ENCODE results near the gene GNAS. TPM values are rescaled to one million over a fixed set of nuclear protein-coding genes. Genes with fewer than 3 reads are reported as not detected.
A peak's percentile ranks its signal among the peaks of the same experiment; 100 is the strongest.

The GNAS gene
- total RNA-seq, 1 donor from 2014 or later: 1,218 TPM

DNA sequence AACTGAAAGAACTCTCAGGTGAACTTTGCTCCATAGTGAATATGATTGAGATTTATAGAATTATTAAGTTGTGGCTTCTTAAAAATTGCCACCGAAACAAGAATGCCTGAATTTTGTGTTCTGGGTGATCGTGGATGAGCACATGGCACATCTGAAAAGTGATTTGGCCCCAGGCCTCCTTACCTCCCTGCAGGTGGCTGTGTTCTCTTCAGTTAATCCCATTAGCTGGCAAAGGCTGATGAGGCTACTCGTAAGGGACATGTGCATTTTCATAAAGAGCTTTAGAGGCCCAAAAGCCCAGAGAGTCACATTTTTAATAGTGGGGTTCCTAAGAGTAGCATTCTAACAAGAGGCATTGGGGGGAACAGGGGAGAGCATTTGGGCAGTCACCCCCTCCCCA is 22.6 kb downstream of the GNAS start:
- Mint-ChIP-seq H3K4me1 (peaks cover 44% of the 10 kb centered on the region), H3K9me3 (no peaks in the 10 kb centered on the region), H3K27me3 (ENCODE audit: low read depth) (no peaks in the 10 kb centered on the region), H3K27ac (no peak overlapping the region), H3K4me3 (no peak overlapping the region), H3K36me3 (no peaks in the 10 kb centered on the region)
- DNase-seq (ENCODE audit: low spot score in 2 of 2, unreplicated experiment in 2 of 2): no peak
- TF ChIP-seq, protein P1, sequence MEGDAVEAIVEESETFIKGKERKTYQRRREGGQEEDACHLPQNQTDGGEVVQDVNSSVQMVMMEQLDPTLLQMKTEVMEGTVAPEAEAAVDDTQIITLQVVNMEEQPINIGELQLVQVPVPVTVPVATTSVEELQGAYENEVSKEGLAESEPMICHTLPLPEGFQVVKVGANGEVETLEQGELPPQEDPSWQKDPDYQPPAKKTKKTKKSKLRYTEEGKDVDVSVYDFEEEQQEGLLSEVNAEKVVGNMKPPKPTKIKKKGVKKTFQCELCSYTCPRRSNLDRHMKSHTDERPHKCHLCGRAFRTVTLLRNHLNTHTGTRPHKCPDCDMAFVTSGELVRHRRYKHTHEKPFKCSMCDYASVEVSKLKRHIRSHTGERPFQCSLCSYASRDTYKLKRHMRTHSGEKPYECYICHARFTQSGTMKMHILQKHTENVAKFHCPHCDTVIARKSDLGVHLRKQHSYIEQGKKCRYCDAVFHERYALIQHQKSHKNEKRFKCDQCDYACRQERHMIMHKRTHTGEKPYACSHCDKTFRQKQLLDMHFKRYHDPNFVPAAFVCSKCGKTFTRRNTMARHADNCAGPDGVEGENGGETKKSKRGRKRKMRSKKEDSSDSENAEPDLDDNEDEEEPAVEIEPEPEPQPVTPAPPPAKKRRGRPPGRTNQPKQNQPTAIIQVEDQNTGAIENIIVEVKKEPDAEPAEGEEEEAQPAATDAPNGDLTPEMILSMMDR (IDR thresholded peaks at IDR 0.05; ENCODE audit: unreplicated experiment): no peak

DNA sequence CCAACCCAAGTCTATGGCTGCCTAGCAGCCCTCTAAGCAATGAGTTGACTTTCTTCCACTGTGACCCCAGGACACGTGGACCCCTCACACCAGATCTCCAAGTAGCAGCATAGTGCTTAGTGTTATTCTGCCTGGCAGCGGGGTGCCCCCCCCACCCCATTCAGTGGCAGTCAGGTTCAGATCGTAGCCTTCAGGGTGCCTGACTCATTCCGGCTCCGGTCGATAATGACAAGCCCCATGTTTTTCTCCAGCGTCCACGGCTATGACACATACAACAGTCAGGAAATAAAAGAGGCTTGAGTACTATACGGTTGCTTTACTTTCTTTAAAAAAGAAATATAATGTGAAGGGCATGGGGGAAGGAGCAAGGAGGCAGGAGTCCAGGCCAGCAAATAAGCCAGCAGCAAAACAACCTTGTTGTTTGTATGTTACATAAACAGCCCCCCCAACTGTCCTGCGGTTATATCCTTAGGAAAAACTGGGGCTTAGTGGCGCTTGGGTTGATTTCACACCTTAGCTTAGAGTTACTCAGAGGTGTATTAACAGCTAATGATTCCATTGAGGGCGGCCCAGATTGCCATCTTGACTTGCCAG is 23.1 kb downstream of the GNAS start:
- Mint-ChIP-seq H3K9me3 (no peaks in the 10 kb centered on the region), H3K27me3 (ENCODE audit: low read depth) (no peaks in the 10 kb centered on the region), H3K4me1 (peaks cover 46% of the 10 kb centered on the region), H3K4me3 (no peak overlapping the region), H3K27ac (no peak overlapping the region), H3K36me3 (no peaks in the 10 kb centered on the region)
- TF ChIP-seq, protein P1 (IDR thresholded peaks at IDR 0.05; ENCODE audit: unreplicated experiment): no peak
- no peak for DNase-seq (ENCODE audit: low spot score in 2 of 2, unreplicated experiment in 2 of 2)

DNA sequence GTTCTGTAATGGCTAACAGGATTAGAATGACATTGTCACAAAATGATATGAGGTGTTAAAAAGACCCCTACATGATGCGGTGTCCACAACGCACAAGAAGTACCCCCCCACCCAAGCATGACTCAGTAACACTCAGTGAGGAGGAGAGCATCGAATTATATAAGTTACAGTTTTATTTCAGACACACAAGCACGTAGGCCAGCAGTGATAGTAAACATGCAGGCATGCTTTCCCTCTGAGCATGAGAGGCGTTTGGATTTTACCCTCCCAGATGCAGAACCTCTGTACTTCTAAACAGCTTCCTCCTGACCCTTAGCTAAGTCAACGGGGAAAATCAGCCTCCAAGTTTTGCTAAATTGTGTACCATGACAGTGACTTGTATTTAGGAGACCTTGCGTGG is 23.9 kb downstream of the GNAS start:
- H3K9me3 Mint-ChIP-seq: no peaks in the 10 kb centered on the region
- TF ChIP-seq, protein P1 (IDR thresholded peaks at IDR 0.05; ENCODE audit: unreplicated experiment): no peak
- no peak overlapping the region for H3K4me3 Mint-ChIP-seq
- H3K27me3 Mint-ChIP-seq (ENCODE audit: low read depth): no peaks in the 10 kb centered on the region
- H3K36me3 Mint-ChIP-seq: no peaks in the 10 kb centered on the region
- peaks cover 44% of the 10 kb centered on the region for H3K4me1 Mint-ChIP-seq
- no peak overlapping the region for H3K27ac Mint-ChIP-seq
- DNase-seq (ENCODE audit: low spot score in 2 of 2, unreplicated experiment in 2 of 2): no peak

DNA sequence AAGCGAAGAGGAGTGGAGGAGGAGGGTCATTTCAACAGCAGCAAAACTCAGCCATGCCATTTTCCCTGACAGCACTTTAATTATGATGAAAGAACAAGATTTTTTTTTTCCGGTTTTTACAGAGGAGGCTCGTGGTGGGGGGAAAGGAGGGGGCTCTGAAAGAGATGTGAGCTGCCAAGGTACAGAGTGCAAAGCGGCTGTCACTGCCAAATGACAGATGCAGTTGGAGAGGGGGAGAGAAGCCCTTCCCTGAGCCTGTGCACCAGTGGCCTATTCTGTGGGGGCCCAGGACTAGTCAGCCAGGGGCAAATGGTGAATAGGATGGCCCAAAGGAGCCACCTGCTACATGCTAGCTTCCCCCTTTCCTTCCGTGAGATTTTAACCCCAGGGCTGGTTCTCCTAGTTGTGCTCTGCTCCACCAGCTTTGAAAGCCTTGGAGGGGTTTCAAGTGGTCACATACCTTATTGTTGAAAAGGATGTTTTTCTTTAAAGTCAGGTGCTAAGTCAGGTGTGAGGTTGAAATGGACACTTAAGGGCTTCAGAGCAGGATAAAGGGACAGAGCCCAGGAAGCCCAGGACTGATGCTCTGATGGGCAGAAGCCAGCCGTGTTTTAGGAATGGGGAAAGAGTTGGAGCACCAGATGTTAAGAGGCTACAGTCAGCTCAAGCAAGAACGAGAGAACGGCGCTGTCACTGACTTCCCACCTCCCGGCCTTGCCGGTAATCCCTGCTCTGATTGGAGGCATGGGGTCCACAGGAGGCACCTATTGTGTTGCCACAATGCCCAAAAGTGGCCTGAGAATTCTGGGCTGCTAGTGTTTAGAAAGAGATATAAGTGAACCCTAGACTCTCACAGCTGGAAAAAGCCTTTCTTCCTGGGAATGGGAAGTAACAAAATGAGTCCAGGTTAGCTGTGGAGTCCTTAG is 24.8 kb downstream of the GNAS start:
- Mint-ChIP-seq H3K27ac (peak overlapping the region; percentile 47), H3K4me3 (no peak overlapping the region), H3K9me3 (no peaks in the 10 kb centered on the region), H3K27me3 (ENCODE audit: low read depth) (no peaks in the 10 kb centered on the region), H3K36me3 (no peaks in the 10 kb centered on the region), H3K4me1 (peaks cover 46% of the 10 kb centered on the region)
- DNase-seq (ENCODE audit: low spot score in 2 of 2, unreplicated experiment in 2 of 2): no peak
- TF ChIP-seq, protein P1 (IDR thresholded peaks at IDR 0.05; ENCODE audit: unreplicated experiment): no peak

DNA sequence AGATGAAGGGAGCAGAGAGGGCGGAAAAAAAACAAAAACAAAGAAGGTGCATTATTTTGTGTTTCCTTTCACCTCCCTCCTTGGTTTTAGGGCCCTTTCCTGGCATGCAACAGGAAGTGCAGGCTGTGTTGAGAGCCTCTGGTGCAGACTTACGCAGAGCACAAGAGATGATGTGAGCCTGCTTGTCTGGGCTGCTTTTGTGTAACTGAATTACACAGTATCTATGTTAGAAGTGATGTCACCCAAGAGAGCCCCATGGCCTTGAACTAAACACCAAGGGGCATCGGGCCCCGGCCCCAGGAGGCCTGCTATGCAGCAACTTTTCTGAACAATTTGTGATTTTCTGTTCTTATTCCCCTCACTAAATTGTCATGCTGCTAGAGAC is 25.5 kb downstream of the GNAS start:
- peaks cover 53% of the 10 kb centered on the region for H3K4me1 Mint-ChIP-seq
- H3K4me3 Mint-ChIP-seq: no peak overlapping the region
- TF ChIP-seq, protein P1 (IDR thresholded peaks at IDR 0.05; ENCODE audit: unreplicated experiment): no peak
- DNase-seq (ENCODE audit: low spot score in 2 of 2, unreplicated experiment in 2 of 2): no peak
- no peaks in the 10 kb centered on the region for H3K9me3 Mint-ChIP-seq
- H3K27me3 Mint-ChIP-seq (ENCODE audit: low read depth): no peaks in the 10 kb centered on the region
- H3K36me3 Mint-ChIP-seq: no peaks in the 10 kb centered on the region
- peak overlapping the region; percentile 47 for H3K27ac Mint-ChIP-seq
